Aorta (tissue), 5 donors: ENCODE measurements around the gene RGS6. TPM values are rescaled to one million over a fixed set of nuclear protein-coding genes. Genes with fewer than 3 reads are reported as not detected.

Experiments used
- ATAC-seq: fragments of 200-7000 bp; cut with Tn5 transposase; one replicate; pipeline ENCODE4 v1.9.1; 2022; ENCODE audit warnings: moderate library complexity; ENCODE audit not compliant: low FRiP score
- DNase-seq, 2 donors: peaks; one replicate each; pipeline ENCODE4 v3.0.0-alpha.2; 2020
- H3K27ac ChIP-seq, 2 donors: one replicate each; pipeline ENCODE4 v1.5.1; 2013; ENCODE audit warnings: low read length in 2 of 2, mild to moderate bottlenecking in 2 of 2, moderate library complexity in 2 of 2, control low read depth in 1 of 2, inconsistent platforms in 1 of 2, low read depth in 1 of 2
- H3K27me3 ChIP-seq, 2 donors: one replicate each; pipeline ENCODE4 v1.6.1; 2013; ENCODE audit warnings: control low read depth in 1 of 2, low read length in 1 of 2, mild to moderate bottlenecking in 1 of 2, moderate library complexity in 1 of 2; ENCODE audit not compliant: insufficient read depth in 2 of 2, control insufficient read depth in 1 of 2
- H3K36me3 ChIP-seq, 2 donors: one replicate each; pipeline ENCODE4 v1.6.1; 2013; ENCODE audit warnings: control low read depth in 1 of 2, low read length in 1 of 2, mild to moderate bottlenecking in 1 of 2; ENCODE audit not compliant: insufficient read depth in 2 of 2, control insufficient read depth in 1 of 2
- H3K4me1 ChIP-seq, 2 donors: one replicate each; pipeline ENCODE4 v1.6.1; 2013; ENCODE audit warnings: low read length in 2 of 2, control low read depth in 1 of 2, mild to moderate bottlenecking in 1 of 2, moderate library complexity in 1 of 2; ENCODE audit not compliant: insufficient read depth in 2 of 2, control insufficient read depth in 1 of 2
- H3K4me3 ChIP-seq, 2 donors: one replicate each; pipeline ENCODE4 v1.5.1; 2013; ENCODE audit warnings: low read length in 2 of 2, control low read depth in 1 of 2, mild to moderate bottlenecking in 1 of 2
- H3K9me3 ChIP-seq: one replicate; pipeline ENCODE4 v1.6.1; 2013; ENCODE audit warnings: mild to moderate bottlenecking, low read length; ENCODE audit not compliant: control insufficient read depth
- WGBS, 2 donors: extraction: QIAGEN DNeasy Blood & Tissue Kit; methylation state at CpG; one replicate each; pipeline ENCODE4 v1.1.7; 2013; 5-methylcytosine and 5-hydroxymethylcytosine counted together
- intact Hi-C, 2 donors: fragments of 100-400 bp; cut with DNase I; formaldehyde crosslinking; loops; one replicate each; pipeline versions ENCODE4 v1.14.2 to v1.15.0; 2022
- polyA plus RNA-seq, 2 donors: library from polyadenylated mRNA; stranded (reverse); fragments of 200-250 nt; gene quantifications; one replicate each; pipeline ENCODE4 v1.2.3, GENCODE V29; 2013
- total RNA-seq, 2 donors: library from RNA; stranded (reverse); fragmentation: NEBNext Ultra II Directional; extraction: Animal tissue kit (Norgen Biotek cat#: 25700); gene quantifications; one replicate each; pipeline ENCODE4 v1.2.1, GENCODE V29; 2021
- donor health status: healthy with polysubstance abuse.
- donor health status: Bipolar disorder and iron deficiency.
- donor health status: DM: no; HTN: no; CAD: no.
- donor health status: DM: no; HTN: no; CAD: no.
- donor health status: DM: yes; HTN: yes; CAD: no.

Gene RGS6
- total and polyA plus RNA-seq, 4 donors = 0.05 to 2.0 (median 1.8) TPM; not detected in 1

DNA sequence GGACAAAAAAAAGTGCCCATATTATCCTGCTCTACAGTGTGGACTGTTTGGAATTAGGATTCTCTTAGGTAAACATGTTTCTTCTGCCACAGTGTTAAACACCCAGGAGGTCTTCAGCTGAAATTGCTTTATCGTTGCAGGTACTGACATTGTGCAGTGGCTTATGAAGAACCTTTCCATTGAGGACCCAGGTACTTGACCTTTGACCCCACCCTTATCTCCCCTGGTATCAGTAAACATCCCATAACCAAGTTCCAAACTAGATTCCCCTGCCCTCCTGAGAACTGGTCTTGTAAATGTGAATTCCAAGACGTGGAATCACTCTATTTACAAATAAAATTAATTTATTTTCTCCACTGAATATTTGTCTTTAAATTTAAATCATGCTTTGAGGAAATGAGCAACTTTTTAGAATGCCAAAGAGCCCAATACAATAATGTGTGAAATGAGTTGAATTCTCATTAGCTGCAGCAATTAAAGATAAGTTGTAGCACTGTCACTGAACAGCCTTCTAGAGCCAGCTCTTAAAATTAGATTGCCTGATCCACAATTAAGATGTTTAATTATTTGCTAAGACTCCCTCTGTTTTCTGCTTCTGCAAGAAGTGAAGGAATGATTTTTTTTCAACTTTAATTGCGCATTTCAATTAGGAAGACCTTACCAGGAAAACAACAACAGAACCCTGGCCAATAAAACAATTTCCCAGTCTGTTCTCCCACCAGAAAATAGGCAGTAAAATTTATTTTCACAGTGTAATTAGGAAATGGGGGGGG, 522.3 kb downstream of the RGS6 start:
- intact Hi-C loops = no loop called here
- no peak overlapping the region for H3K4me3 ChIP-seq
- H3K9me3 ChIP-seq = no peaks in the 10 kb centered on the region
- ATAC-seq = no peak
- H3K36me3 ChIP-seq = no peaks in the 10 kb centered on the region
- 83 to 92% methylated on average over 3 of the region's 3 CpGs for WGBS, 2 donors
- no peak overlapping the region for H3K27ac ChIP-seq
- DNase-seq = no peak
- H3K4me1 ChIP-seq = no peaks in the 10 kb centered on the region
- no peaks in the 10 kb centered on the region for H3K27me3 ChIP-seq

GRCh38 chr14:72457641-72458040, 525.4 kb downstream of the RGS6 start:
- no peaks in the 10 kb centered on the region for H3K36me3 ChIP-seq
- ATAC-seq (no peak), DNase-seq (no peak)
- WGBS, 2 donors = 79 to 82% methylated on average over 4 of the region's 4 CpGs
- H3K4me3 ChIP-seq = no peak overlapping the region
- no peaks in the 10 kb centered on the region for H3K4me1 ChIP-seq
- no peak overlapping the region for H3K27ac ChIP-seq
- no peaks in the 10 kb centered on the region for H3K9me3 ChIP-seq
- H3K27me3 ChIP-seq = no peaks in the 10 kb centered on the region
- intact Hi-C loops = no loop called here

DNA sequence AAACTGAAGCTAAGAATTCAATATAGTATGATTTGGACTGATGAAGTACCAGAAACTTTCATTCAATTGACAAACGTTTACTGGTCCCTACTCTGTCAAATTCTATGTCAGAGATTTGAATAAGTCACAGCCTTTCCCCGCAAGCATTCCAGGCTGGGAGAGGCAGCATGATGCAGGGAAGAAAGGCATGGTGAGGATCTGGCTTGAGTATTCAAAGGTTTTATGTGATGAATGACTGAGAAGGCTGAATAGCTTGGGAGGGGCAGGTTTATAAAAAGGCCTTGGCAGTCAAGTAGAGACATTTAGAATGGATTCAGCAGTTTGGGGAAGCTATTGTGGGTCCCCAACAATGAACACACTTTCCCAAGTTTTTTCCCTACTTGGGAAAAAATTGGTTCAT, 529.8 kb downstream of the RGS6 start:
- no peaks in the 10 kb centered on the region for H3K27me3 ChIP-seq
- DNase-seq (no peak), ATAC-seq (no peak)
- H3K36me3 ChIP-seq = no peaks in the 10 kb centered on the region
- H3K27ac ChIP-seq = no peak overlapping the region
- H3K9me3 ChIP-seq = peaks cover 1% of the 10 kb centered on the region
- WGBS, 2 donors = 69 to 71% methylated on average over 2 of the region's 2 CpGs
- no peaks in the 10 kb centered on the region for H3K4me1 ChIP-seq
- intact Hi-C loops = loop anchor here in 1 of 2 donors (1.0 kb wide), 1 partner anchor 18 kb away; no protein-coding TSS in a partner anchor
- H3K4me3 ChIP-seq = no peak overlapping the region

GRCh38 chr14:72463291-72463866, 531.1 kb downstream of the RGS6 start:
- 71 to 74% methylated on average over 5 of the region's 5 CpGs for WGBS, 2 donors
- H3K27ac ChIP-seq = no peak overlapping the region
- H3K4me3 ChIP-seq = no peak overlapping the region
- DNase-seq (no peak), ATAC-seq (no peak)
- H3K9me3 ChIP-seq = peaks cover 1% of the 10 kb centered on the region
- intact Hi-C loops = no loop called here
- no peaks in the 10 kb centered on the region for H3K36me3 ChIP-seq
- no peaks in the 10 kb centered on the region for H3K4me1 ChIP-seq
- no peaks in the 10 kb centered on the region for H3K27me3 ChIP-seq

- peaks cover 1% of the 10 kb centered on the region for H3K9me3 ChIP-seq
- intact Hi-C loops = no loop called here
- WGBS, 2 donors = 82 to 85% methylated on average over 3 of the region's 3 CpGs
- ATAC-seq (no peak), DNase-seq (no peak)
- H3K4me3 ChIP-seq = no peak overlapping the region
- H3K4me1 ChIP-seq = no peaks in the 10 kb centered on the region
- no peaks in the 10 kb centered on the region for H3K36me3 ChIP-seq
- H3K27me3 ChIP-seq = no peaks in the 10 kb centered on the region
- H3K27ac ChIP-seq = no peak overlapping the region
Measured at GRCh38 chr14:72464226-72464625, 532.0 kb downstream of the RGS6 start.

DNA sequence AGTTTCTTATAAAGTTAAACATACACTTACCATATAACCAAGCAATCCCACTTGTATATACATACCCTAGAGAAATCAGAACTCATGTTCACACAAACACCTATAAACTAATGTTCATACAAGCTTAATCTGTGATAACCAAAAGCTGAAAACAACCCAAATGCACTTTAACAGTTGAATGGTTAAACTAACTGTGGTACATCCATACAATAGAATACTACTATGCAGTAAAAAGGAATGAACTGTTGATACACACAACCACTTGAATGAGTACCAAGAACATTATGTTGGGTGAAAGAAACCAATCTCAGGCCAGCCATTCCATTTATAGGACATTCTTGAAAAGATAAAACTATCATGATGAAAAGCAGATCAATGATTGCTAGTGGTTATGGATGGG, 534.1 kb downstream of the RGS6 start:
- Histone ChIP-seq H3K36me3 (no peaks in the 10 kb centered on the region), H3K27me3 (no peaks in the 10 kb centered on the region), H3K4me1 (no peaks in the 10 kb centered on the region), H3K9me3 (peaks cover 1% of the 10 kb centered on the region), H3K27ac (no peak overlapping the region), H3K4me3 (no peak overlapping the region)
- no peak for ATAC-seq
- no peak for DNase-seq
- intact Hi-C loops = no loop called here

DNA sequence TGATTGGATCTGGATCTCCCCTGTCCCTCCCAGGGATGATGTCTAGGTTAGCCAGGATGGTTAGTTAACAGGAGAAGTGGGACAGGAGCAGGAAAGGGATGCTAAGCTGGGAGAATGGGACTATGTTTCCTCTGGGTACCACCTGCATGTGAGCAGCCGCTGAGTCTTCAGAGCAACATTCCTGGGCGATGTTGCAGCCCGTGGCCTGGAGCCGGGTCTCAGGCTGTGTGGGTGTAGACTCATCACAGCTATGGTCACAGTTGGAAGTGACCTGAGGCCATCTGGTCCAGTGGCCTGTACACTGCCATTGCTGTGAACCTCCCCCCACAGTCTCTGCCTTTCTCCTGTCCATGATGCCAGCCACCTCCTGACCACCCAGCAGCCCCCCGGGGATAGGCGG, 539.1 kb downstream of the RGS6 start:
- Histone ChIP-seq H3K36me3 (no peaks in the 10 kb centered on the region), H3K4me1 (no peaks in the 10 kb centered on the region), H3K4me3 (no peak overlapping the region), H3K9me3 (no peaks in the 10 kb centered on the region), H3K27ac (no peak overlapping the region), H3K27me3 (no peaks in the 10 kb centered on the region)
- no peak for ATAC-seq
- intact Hi-C loops = no loop called here
- WGBS, 2 donors = 88 to 93% methylated on average over 5 to 6 of the region's 6 CpGs
- DNase-seq = no peak

DNA sequence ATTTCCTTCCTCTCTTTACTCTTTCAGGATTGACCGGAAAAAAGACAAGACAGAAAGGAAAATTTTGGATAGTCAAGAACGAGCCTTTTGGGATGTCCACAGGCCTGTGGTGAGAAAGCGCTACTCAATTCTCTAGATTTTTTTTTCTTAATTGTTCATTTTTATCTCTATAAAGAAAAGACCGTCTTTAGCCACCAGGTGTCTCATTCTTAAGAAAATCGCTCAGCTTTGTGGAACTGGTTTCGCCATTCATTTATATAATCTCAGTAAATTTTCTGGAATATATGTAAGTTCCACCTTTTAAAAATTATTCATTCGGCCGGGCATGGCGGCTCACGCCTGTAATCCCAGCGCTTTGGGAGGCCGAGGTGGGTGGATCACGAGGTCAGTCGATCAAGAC, 540.6 kb downstream of the RGS6 start:
- no peaks in the 10 kb centered on the region for H3K36me3 ChIP-seq
- no peaks in the 10 kb centered on the region for H3K4me1 ChIP-seq
- ATAC-seq (no peak), DNase-seq (no peak)
- 91 to 92% methylated on average over 14 of the region's 14 CpGs for WGBS, 2 donors
- no peaks in the 10 kb centered on the region for H3K27me3 ChIP-seq
- intact Hi-C loops = no loop called here
- no peak overlapping the region for H3K27ac ChIP-seq
- no peak overlapping the region for H3K4me3 ChIP-seq
- H3K9me3 ChIP-seq = no peaks in the 10 kb centered on the region
